Measurements from ENCODE around the gene ABHD14A. TPM values are rescaled to one million over a fixed set of nuclear protein-coding genes. Genes with fewer than 3 reads are reported as not detected.

Gene ABHD14A
- total RNA-seq, 1 experiment from 2014 or later: 9.9 TPM

DNA sequence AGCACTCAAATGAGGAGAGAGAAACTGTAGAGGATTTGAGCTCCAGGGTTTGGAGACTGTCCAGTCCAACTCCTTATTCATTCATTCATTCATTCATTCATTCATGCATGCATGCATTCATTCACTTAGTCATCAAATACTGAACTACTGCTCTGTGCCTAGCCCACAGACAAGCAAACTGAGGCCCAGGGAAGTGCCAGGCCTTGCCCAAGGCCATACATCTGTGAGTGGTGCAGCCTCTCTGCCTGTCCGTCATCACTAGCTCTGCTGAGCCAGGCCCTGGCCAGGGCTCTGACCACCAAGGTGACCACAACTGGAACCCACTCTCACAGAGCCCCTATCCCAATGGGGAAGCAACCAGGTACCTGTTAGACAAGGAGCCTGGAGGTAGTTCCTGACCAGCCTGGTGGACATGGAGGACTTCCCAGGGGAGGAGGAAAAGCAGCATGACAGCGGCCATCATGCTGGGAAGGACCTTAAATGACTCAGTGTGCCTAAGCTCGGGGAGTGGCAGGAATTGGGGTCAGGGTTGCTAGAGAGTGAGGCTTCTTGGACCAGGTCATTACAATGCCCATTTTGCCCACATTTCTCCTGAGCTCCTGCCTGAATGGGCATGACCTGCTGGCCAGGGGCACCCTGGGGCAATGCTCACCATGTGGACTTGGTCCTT is 48.4 kb downstream of the ABHD14A start:
- no peaks in the 10 kb centered on the region for H3K27me3 ChIP-seq (ENCODE audit: insufficient read depth, low read depth)
- H3K9me3 ChIP-seq (ENCODE audit: insufficient read depth, low read depth): no peaks in the 10 kb centered on the region
- H4K20me1 ChIP-seq (ENCODE audit: insufficient read depth): no peaks in the 10 kb centered on the region
- no TSS peak for BruUV-seq (replicated peaks)
- H3K27ac ChIP-seq: no peak overlapping the region
- ChIA-PET CTCF (no interaction called here), POLR2A (ENCODE audit: unreplicated experiment) (no interaction called here)
- no peak for DNase-seq
- no peak overlapping the region for H3K4me3 ChIP-seq
- TF ChIP-seq, protein P1, sequence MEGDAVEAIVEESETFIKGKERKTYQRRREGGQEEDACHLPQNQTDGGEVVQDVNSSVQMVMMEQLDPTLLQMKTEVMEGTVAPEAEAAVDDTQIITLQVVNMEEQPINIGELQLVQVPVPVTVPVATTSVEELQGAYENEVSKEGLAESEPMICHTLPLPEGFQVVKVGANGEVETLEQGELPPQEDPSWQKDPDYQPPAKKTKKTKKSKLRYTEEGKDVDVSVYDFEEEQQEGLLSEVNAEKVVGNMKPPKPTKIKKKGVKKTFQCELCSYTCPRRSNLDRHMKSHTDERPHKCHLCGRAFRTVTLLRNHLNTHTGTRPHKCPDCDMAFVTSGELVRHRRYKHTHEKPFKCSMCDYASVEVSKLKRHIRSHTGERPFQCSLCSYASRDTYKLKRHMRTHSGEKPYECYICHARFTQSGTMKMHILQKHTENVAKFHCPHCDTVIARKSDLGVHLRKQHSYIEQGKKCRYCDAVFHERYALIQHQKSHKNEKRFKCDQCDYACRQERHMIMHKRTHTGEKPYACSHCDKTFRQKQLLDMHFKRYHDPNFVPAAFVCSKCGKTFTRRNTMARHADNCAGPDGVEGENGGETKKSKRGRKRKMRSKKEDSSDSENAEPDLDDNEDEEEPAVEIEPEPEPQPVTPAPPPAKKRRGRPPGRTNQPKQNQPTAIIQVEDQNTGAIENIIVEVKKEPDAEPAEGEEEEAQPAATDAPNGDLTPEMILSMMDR (conservative IDR thresholded peaks at IDR 0.05): no peak
- no peak for TF ChIP-seq EZH2 (IDR thresholded peaks at IDR 0.05; ENCODE audit: low read depth)
- no peak overlapping the region for H2AFZ ChIP-seq
- no peaks in the 10 kb centered on the region for H3K4me1 ChIP-seq (replicated peaks; ENCODE audit: insufficient read depth)
- no peak overlapping the region for H3K4me2 ChIP-seq
- no peaks in the 10 kb centered on the region for H3K36me3 ChIP-seq (ENCODE audit: low read depth)
- H3K79me2 ChIP-seq (ENCODE audit: low read depth): no peaks in the 10 kb centered on the region
- H3F3A ChIP-seq (ENCODE audit: insufficient read depth, low read depth): no peaks in the 10 kb centered on the region
- no peaks in the 10 kb centered on the region for H3K9me2 ChIP-seq (ENCODE audit: insufficient read depth)
- intact Hi-C loops (cut with micrococcal nuclease; ENCODE audit: unreplicated experiment): no loop called here

GRCh38 chr3:52023860-52024764 is 49.2 kb downstream of the ABHD14A start:
- Histone ChIP-seq H3K4me2 (no peak overlapping the region), H4K20me1 (ENCODE audit: insufficient read depth) (no peaks in the 10 kb centered on the region)
- intact Hi-C loops (cut with micrococcal nuclease; ENCODE audit: unreplicated experiment): no loop called here

DNA sequence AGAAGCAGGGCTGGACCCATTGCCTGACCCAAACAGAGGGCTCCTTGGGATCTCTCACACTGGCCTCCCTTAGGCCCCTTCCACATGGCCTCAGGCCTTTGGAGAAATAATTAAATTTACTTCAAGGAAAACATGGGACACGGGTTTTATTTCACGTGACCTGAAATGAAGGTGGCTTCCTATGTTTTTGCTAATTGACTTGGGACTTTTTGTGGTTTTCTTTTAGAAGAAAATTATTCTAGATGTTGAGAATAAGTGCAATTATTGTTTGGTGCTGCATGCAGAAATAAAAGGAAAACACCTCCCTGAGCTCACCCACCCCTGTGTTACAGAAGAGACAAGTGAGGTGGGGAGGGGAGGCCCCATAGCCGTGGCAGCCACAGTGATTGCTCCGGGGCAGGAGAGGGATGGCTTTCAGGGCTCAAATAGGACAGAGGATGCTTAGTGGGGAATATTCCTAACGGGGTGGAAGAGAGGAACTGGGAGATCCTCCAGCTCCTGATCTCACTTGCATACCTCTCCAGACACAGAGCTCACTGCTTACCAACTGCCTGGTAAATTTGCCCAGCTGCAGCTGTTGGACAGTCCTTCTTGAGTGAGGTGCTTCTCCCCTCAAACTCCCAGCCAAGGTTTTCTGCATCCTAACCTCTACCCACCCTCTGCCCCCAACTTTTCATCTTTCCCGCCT is 50.0 kb downstream of the ABHD14A start:
- Histone ChIP-seq H3K4me1 (replicated peaks; ENCODE audit: insufficient read depth) (no peaks in the 10 kb centered on the region), H3K27me3 (ENCODE audit: insufficient read depth, low read depth) (no peaks in the 10 kb centered on the region), H3K36me3 (ENCODE audit: low read depth) (no peaks in the 10 kb centered on the region), H3K4me2 (no peak overlapping the region), H4K20me1 (ENCODE audit: insufficient read depth) (no peaks in the 10 kb centered on the region), H3K27ac (no peak overlapping the region), H2AFZ (no peak overlapping the region), H3K9me2 (ENCODE audit: insufficient read depth) (no peaks in the 10 kb centered on the region), H3K4me3 (no peak overlapping the region), H3K9me3 (ENCODE audit: insufficient read depth, low read depth) (no peaks in the 10 kb centered on the region), H3F3A (ENCODE audit: insufficient read depth, low read depth) (no peaks in the 10 kb centered on the region), H3K79me2 (ENCODE audit: low read depth) (no peaks in the 10 kb centered on the region)
- BruUV-seq (replicated peaks): no TSS peak
- ChIA-PET POLR2A (ENCODE audit: unreplicated experiment) (no interaction called here), CTCF (no interaction called here)
- TF ChIP-seq EZH2 (IDR thresholded peaks at IDR 0.05; ENCODE audit: low read depth): no peak
- TF ChIP-seq, protein P1 (conservative IDR thresholded peaks at IDR 0.05): no peak
- intact Hi-C loops (cut with micrococcal nuclease; ENCODE audit: unreplicated experiment): no loop called here
- DNase-seq: no peak

More at GRCh38 chr3:52023860-52024764, 49.2 kb downstream of the ABHD14A start:
- H3K4me3 ChIP-seq: no peak overlapping the region
- no peaks in the 10 kb centered on the region for H3K9me3 ChIP-seq (ENCODE audit: insufficient read depth, low read depth)
- H3K27me3 ChIP-seq (ENCODE audit: insufficient read depth, low read depth): no peaks in the 10 kb centered on the region
- ChIA-PET CTCF (no interaction called here), POLR2A (ENCODE audit: unreplicated experiment) (no interaction called here)
- DNase-seq: no peak
- no peaks in the 10 kb centered on the region for H3K9me2 ChIP-seq (ENCODE audit: insufficient read depth)
- no TSS peak for BruUV-seq (replicated peaks)
- no peak overlapping the region for H3K27ac ChIP-seq
- no peaks in the 10 kb centered on the region for H3K36me3 ChIP-seq (ENCODE audit: low read depth)
- TF ChIP-seq, protein P1 (conservative IDR thresholded peaks at IDR 0.05): no peak
- TF ChIP-seq EZH2 (IDR thresholded peaks at IDR 0.05; ENCODE audit: low read depth): no peak
- no peak overlapping the region for H2AFZ ChIP-seq
- H3F3A ChIP-seq (ENCODE audit: insufficient read depth, low read depth): no peaks in the 10 kb centered on the region
- H3K79me2 ChIP-seq (ENCODE audit: low read depth): no peaks in the 10 kb centered on the region
- no peaks in the 10 kb centered on the region for H3K4me1 ChIP-seq (replicated peaks; ENCODE audit: insufficient read depth)

All from PC-9 (cell line).